ENCODE measurements around the gene RPS21. TPM values are rescaled to one million over a fixed set of nuclear protein-coding genes. Genes with fewer than 3 reads are reported as not detected.

Gene RPS21
- total RNA-seq, 4 donors from 2014 or later: 1,664 to 5,734 (median 2,155) TPM

GRCh38 chr20:62369815-62370114 lies 17.1 kb upstream of the RPS21 start:
- H3K4me3 ChIP-seq (ENCODE audit: low read depth, poor library complexity, severe bottlenecking): no peak overlapping the region
- WGBS, 2 donors: 30 to 33% methylated on average over 1 to 3 of the region's 4 CpGs
- intact Hi-C loops (cut with DNase I; ENCODE audit: low total_unique reads): loop anchor here (10.0 kb wide), 1 partner anchor 55 kb away; no protein-coding TSS in a partner anchor
- TF ChIP-seq POLR2A (IDR thresholded peaks at IDR 0.05): no peak
- TF ChIP-seq CTCF (IDR thresholded peaks at IDR 0.05): no peak
- DNase-seq (ENCODE audit: low spot score in 2 of 2): no peak

- intact Hi-C loops (cut with DNase I; ENCODE audit: low total_unique reads): no loop called here
- DNase-seq (ENCODE audit: low spot score in 2 of 2): no peak
- 40 to 70% methylated on average over 10 to 17 of the region's 19 CpGs for WGBS, 2 donors
Observed at GRCh38 chr20:62370115-62370806, 16.6 kb upstream of the RPS21 start.

GRCh38 chr20:62370807-62371587 lies 15.9 kb upstream of the RPS21 start:
- TF ChIP-seq CTCF (IDR thresholded peaks at IDR 0.05): no peak
- TF ChIP-seq POLR2A (IDR thresholded peaks at IDR 0.05): no peak
- no peak overlapping the region for H3K4me3 ChIP-seq (ENCODE audit: low read depth, poor library complexity, severe bottlenecking)
- no peak for DNase-seq (ENCODE audit: low spot score in 2 of 2)
- 64 to 67% methylated on average over 16 to 18 of the region's 18 CpGs for WGBS, 2 donors
- intact Hi-C loops (cut with DNase I; ENCODE audit: low total_unique reads): no loop called here

More at GRCh38 chr20:62370115-62370806, 16.6 kb upstream of the RPS21 start:
- TF ChIP-seq POLR2A (IDR thresholded peaks at IDR 0.05): no peak
- TF ChIP-seq CTCF (IDR thresholded peaks at IDR 0.05): no peak
- no peak overlapping the region for H3K4me3 ChIP-seq (ENCODE audit: low read depth, poor library complexity, severe bottlenecking)

GRCh38 chr20:62371588-62372041 lies 15.3 kb upstream of the RPS21 start:
- DNase-seq (ENCODE audit: low spot score in 2 of 2): no peak
- no peak overlapping the region for H3K4me3 ChIP-seq (ENCODE audit: low read depth, poor library complexity, severe bottlenecking)

More at GRCh38 chr20:62371588-62372041, 15.3 kb upstream of the RPS21 start:
- TF ChIP-seq POLR2A (IDR thresholded peaks at IDR 0.05) (no peak), CTCF (IDR thresholded peaks at IDR 0.05) (no peak)
- WGBS, 2 donors: 89 to 91% methylated on average over 8 of the region's 8 CpGs
- intact Hi-C loops (cut with DNase I; ENCODE audit: low total_unique reads): no loop called here

Measured in lower leg skin (tissue), 4 donors.